Measurements from ENCODE around the gene DKKL1. TPM values are rescaled to one million over a fixed set of nuclear protein-coding genes. Genes with fewer than 3 reads are reported as not detected.

DKKL1 gene
- total RNA-seq, 1 experiment from 2014 or later = 0.95 TPM

GRCh38 chr19:49391581-49392399, 28.1 kb downstream of the DKKL1 start:
- no peaks in the 10 kb centered on the region for H3K4me1 ChIP-seq (ENCODE audit: control insufficient read depth, insufficient read depth, low read length)
- no TSS peak for BruUV-seq (replicated peaks)
- H3K27ac ChIP-seq (ENCODE audit: low read length) = no peak overlapping the region
- no peaks in the 10 kb centered on the region for H3K27me3 ChIP-seq (ENCODE audit: control insufficient read depth, insufficient read depth, low read length)
- no peaks in the 10 kb centered on the region for H3K9me3 ChIP-seq (ENCODE audit: control insufficient read depth, insufficient read depth, low read depth, low read length)
- 0 out of 4 replicates have a peak overlapping the region, but pooled peaks of 1 of the 2 experiments have one; percentile 8 for H3K4me3 ChIP-seq (ENCODE audit: low read depth in 2 of 2, low read length in 2 of 2)
- peak; percentile 30 for DNase-seq (ENCODE audit: low read depth, low spot score)
- CTCF ChIA-PET = interaction anchor here (0.6 kb wide), 2 partner anchors 30 to 31 kb away, joined by 7 to 18 read pairs; partner anchors contain the start of gene TEAD2
- POLR2A ChIA-PET = no interaction called here
- in situ Hi-C loops (cut with HindIII; ENCODE audit: low pct_unique_long_range_greater_than_20kb, low sequenced_read_pairs) = no loop called here
- peak; percentile 95 for ATAC-seq
- no peaks in the 10 kb centered on the region for H3K36me3 ChIP-seq (ENCODE audit: control insufficient read depth, insufficient read depth, low read length)
- TF ChIP-seq, protein P1, sequence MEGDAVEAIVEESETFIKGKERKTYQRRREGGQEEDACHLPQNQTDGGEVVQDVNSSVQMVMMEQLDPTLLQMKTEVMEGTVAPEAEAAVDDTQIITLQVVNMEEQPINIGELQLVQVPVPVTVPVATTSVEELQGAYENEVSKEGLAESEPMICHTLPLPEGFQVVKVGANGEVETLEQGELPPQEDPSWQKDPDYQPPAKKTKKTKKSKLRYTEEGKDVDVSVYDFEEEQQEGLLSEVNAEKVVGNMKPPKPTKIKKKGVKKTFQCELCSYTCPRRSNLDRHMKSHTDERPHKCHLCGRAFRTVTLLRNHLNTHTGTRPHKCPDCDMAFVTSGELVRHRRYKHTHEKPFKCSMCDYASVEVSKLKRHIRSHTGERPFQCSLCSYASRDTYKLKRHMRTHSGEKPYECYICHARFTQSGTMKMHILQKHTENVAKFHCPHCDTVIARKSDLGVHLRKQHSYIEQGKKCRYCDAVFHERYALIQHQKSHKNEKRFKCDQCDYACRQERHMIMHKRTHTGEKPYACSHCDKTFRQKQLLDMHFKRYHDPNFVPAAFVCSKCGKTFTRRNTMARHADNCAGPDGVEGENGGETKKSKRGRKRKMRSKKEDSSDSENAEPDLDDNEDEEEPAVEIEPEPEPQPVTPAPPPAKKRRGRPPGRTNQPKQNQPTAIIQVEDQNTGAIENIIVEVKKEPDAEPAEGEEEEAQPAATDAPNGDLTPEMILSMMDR (IDR thresholded peaks at IDR 0.05) = peak; percentile 89
- no peak for TF ChIP-seq SIN3A (IDR thresholded peaks at IDR 0.05; ENCODE audit: borderline replicate concordance, insufficient read depth, low read depth, low read length)
- intact Hi-C loops (cut with micrococcal nuclease; ENCODE audit: unreplicated experiment) = loop anchor here (5.0 kb wide), 1 partner anchor 51 kb away; the partner anchor contains the start of gene SLC17A7

GRCh38 chr19:49393881-49394280, 30.2 kb downstream of the DKKL1 start:
- BruUV-seq (replicated peaks) = no TSS peak
- CTCF ChIA-PET = no interaction called here
- H3K36me3 ChIP-seq (ENCODE audit: control insufficient read depth, insufficient read depth, low read length) = no peaks in the 10 kb centered on the region
- H3K9me3 ChIP-seq (ENCODE audit: control insufficient read depth, insufficient read depth, low read depth, low read length) = no peaks in the 10 kb centered on the region
- ATAC-seq (no peak), DNase-seq (ENCODE audit: low read depth, low spot score) (no peak)
- no peak overlapping the region for H3K27ac ChIP-seq (ENCODE audit: low read length)
- POLR2A ChIA-PET = no interaction called here
- no peaks in the 10 kb centered on the region for H3K4me1 ChIP-seq (ENCODE audit: control insufficient read depth, insufficient read depth, low read length)
- no peaks in the 10 kb centered on the region for H3K27me3 ChIP-seq (ENCODE audit: control insufficient read depth, insufficient read depth, low read length)
- TF ChIP-seq, protein P1 (IDR thresholded peaks at IDR 0.05) = no peak
- TF ChIP-seq TCF7L2 (IDR thresholded peaks at IDR 0.05; ENCODE audit: low read depth, low read length) = no peak
- TF ChIP-seq SIN3A (IDR thresholded peaks at IDR 0.05; ENCODE audit: borderline replicate concordance, insufficient read depth, low read depth, low read length) = no peak
- TF ChIP-seq POLR2AphosphoS5 (IDR thresholded peaks at IDR 0.05; ENCODE audit: low read depth, low read length) = no peak
- TF ChIP-seq REST (IDR thresholded peaks at IDR 0.05; ENCODE audit: insufficient read depth in 1 of 2, low read depth in 2 of 2, low read length in 1 of 2) = no peak
- in situ Hi-C loops (cut with HindIII; ENCODE audit: low pct_unique_long_range_greater_than_20kb, low sequenced_read_pairs) = no loop called here
- intact Hi-C loops (cut with micrococcal nuclease; ENCODE audit: unreplicated experiment) = loop anchor here (5.0 kb wide), 1 partner anchor 48 kb away; the partner anchor contains the start of gene SLC17A7
- no peak overlapping the region for H3K4me3 ChIP-seq (ENCODE audit: low read depth in 2 of 2, low read length in 2 of 2)

Data from Panc1 (cell line).